Measurements from ENCODE around the gene BUD31.

BUD31 gene

GRCh38 chr7:99390941-99391602 lies 17.7 kb upstream of the BUD31 start:
- peaks cover 49% of the 10 kb centered on the region for H3K36me3 Mint-ChIP-seq
- ATAC-seq, result no peak
- no peaks in the 10 kb centered on the region for H3K27me3 Mint-ChIP-seq
- H3K4me3 Mint-ChIP-seq, result no peak overlapping the region
- H3K27ac Mint-ChIP-seq, result no peak overlapping the region
- no peaks in the 10 kb centered on the region for H3K9me3 Mint-ChIP-seq
- peaks cover 32% of the 10 kb centered on the region for H3K4me1 Mint-ChIP-seq

- Mint-ChIP-seq H3K4me3 (peak overlapping the region; percentile 77), H3K36me3 (peaks cover 44% of the 10 kb centered on the region), H3K9me3 (no peaks in the 10 kb centered on the region), H3K4me1 (peaks cover 28% of the 10 kb centered on the region), H3K27ac (peak overlapping the region; percentile 83), H3K27me3 (no peaks in the 10 kb centered on the region)
- ATAC-seq, result no peak
Measured at GRCh38 chr7:99392046-99392445, 16.7 kb upstream of the BUD31 start.

GRCh38 chr7:99392659-99393354 lies 16.0 kb upstream of the BUD31 start:
- peak overlapping the region; percentile 77 for H3K4me3 Mint-ChIP-seq
- H3K36me3 Mint-ChIP-seq, result peaks cover 46% of the 10 kb centered on the region
- peak overlapping the region; percentile 83 for H3K27ac Mint-ChIP-seq
- H3K4me1 Mint-ChIP-seq, result peaks cover 30% of the 10 kb centered on the region
- no peaks in the 10 kb centered on the region for H3K27me3 Mint-ChIP-seq
- no peaks in the 10 kb centered on the region for H3K9me3 Mint-ChIP-seq
- peak; percentile 91 for ATAC-seq

- Mint-ChIP-seq H3K4me3 (peak overlapping the region; percentile 77), H3K27ac (peak overlapping the region; percentile 83), H3K36me3 (peaks cover 46% of the 10 kb centered on the region), H3K27me3 (no peaks in the 10 kb centered on the region), H3K9me3 (no peaks in the 10 kb centered on the region), H3K4me1 (peaks cover 38% of the 10 kb centered on the region)
- peak; percentile 16 for ATAC-seq
Measured at GRCh38 chr7:99393355-99394187, 15.2 kb upstream of the BUD31 start.

GRCh38 chr7:99394188-99394502 lies 14.6 kb upstream of the BUD31 start:
- no peak overlapping the region for H3K4me3 Mint-ChIP-seq
- peaks cover 49% of the 10 kb centered on the region for H3K36me3 Mint-ChIP-seq
- H3K9me3 Mint-ChIP-seq, result no peaks in the 10 kb centered on the region
- peaks cover 43% of the 10 kb centered on the region for H3K4me1 Mint-ChIP-seq
- peak overlapping the region; percentile 83 for H3K27ac Mint-ChIP-seq
- ATAC-seq, result no peak
- H3K27me3 Mint-ChIP-seq, result no peaks in the 10 kb centered on the region

- Mint-ChIP-seq H3K4me1 (peaks cover 50% of the 10 kb centered on the region), H3K9me3 (no peaks in the 10 kb centered on the region), H3K27ac (peak overlapping the region; percentile 37), H3K27me3 (no peaks in the 10 kb centered on the region), H3K36me3 (peaks cover 55% of the 10 kb centered on the region), H3K4me3 (no peak overlapping the region)
- no peak for ATAC-seq
Measured at GRCh38 chr7:99395616-99396327, 13.0 kb upstream of the BUD31 start.

GRCh38 chr7:99396418-99397296 lies 12.1 kb upstream of the BUD31 start:
- Mint-ChIP-seq H3K4me3 (no peak overlapping the region), H3K36me3 (peaks cover 61% of the 10 kb centered on the region), H3K4me1 (peaks cover 54% of the 10 kb centered on the region), H3K9me3 (no peaks in the 10 kb centered on the region), H3K27me3 (no peaks in the 10 kb centered on the region), H3K27ac (peak overlapping the region; percentile 51)
- no peak for ATAC-seq

- peaks cover 47% of the 10 kb centered on the region for H3K4me1 Mint-ChIP-seq
- no peaks in the 10 kb centered on the region for H3K9me3 Mint-ChIP-seq
- H3K4me3 Mint-ChIP-seq, result peak overlapping the region; percentile 4
- H3K27me3 Mint-ChIP-seq, result no peaks in the 10 kb centered on the region
- no peak for ATAC-seq
- peak overlapping the region; percentile 51 for H3K27ac Mint-ChIP-seq
- H3K36me3 Mint-ChIP-seq, result peaks cover 55% of the 10 kb centered on the region
Measured at GRCh38 chr7:99397297-99397983, 11.3 kb upstream of the BUD31 start.

GRCh38 chr7:99398891-99399445 lies 9.8 kb upstream of the BUD31 start:
- Mint-ChIP-seq H3K9me3 (no peaks in the 10 kb centered on the region), H3K4me3 (no peak overlapping the region), H3K36me3 (peaks cover 59% of the 10 kb centered on the region), H3K27me3 (no peaks in the 10 kb centered on the region), H3K27ac (peak overlapping the region; percentile 51), H3K4me1 (peaks cover 44% of the 10 kb centered on the region)
- ATAC-seq, result no peak

GRCh38 chr7:99399597-99399996 lies 9.2 kb upstream of the BUD31 start:
- ATAC-seq, result no peak
- no peak overlapping the region for H3K4me3 Mint-ChIP-seq
- H3K27me3 Mint-ChIP-seq, result no peaks in the 10 kb centered on the region
- peaks cover 60% of the 10 kb centered on the region for H3K36me3 Mint-ChIP-seq
- peak overlapping the region; percentile 51 for H3K27ac Mint-ChIP-seq
- H3K9me3 Mint-ChIP-seq, result no peaks in the 10 kb centered on the region
- H3K4me1 Mint-ChIP-seq, result peaks cover 46% of the 10 kb centered on the region

GRCh38 chr7:99402854-99403253 lies 5.9 kb upstream of the BUD31 start:
- H3K4me3 Mint-ChIP-seq, result no peak overlapping the region
- H3K36me3 Mint-ChIP-seq, result peaks cover 49% of the 10 kb centered on the region

GRCh38 chr7:99403764-99404163 lies 5.0 kb upstream of the BUD31 start:
- H3K4me3 Mint-ChIP-seq, result no peak overlapping the region
- H3K27me3 Mint-ChIP-seq, result no peaks in the 10 kb centered on the region
- H3K4me1 Mint-ChIP-seq, result peaks cover 53% of the 10 kb centered on the region
- peak overlapping the region; percentile 25 for H3K27ac Mint-ChIP-seq
- no peak for ATAC-seq
- H3K36me3 Mint-ChIP-seq, result peaks cover 40% of the 10 kb centered on the region
- H3K9me3 Mint-ChIP-seq, result no peaks in the 10 kb centered on the region

More at GRCh38 chr7:99402854-99403253, 5.9 kb upstream of the BUD31 start:
- H3K27me3 Mint-ChIP-seq, result no peaks in the 10 kb centered on the region
- H3K9me3 Mint-ChIP-seq, result no peaks in the 10 kb centered on the region
- H3K27ac Mint-ChIP-seq, result peak overlapping the region; percentile 25
- H3K4me1 Mint-ChIP-seq, result peaks cover 62% of the 10 kb centered on the region
- ATAC-seq, result no peak

GRCh38 chr7:99404235-99404976 lies 4.4 kb upstream of the BUD31 start:
- H3K4me3 Mint-ChIP-seq, result no peak overlapping the region
- no peak for ATAC-seq
- H3K4me1 Mint-ChIP-seq, result peaks cover 48% of the 10 kb centered on the region
- H3K9me3 Mint-ChIP-seq, result no peaks in the 10 kb centered on the region
- H3K27ac Mint-ChIP-seq, result peak overlapping the region; percentile 25
- peaks cover 37% of the 10 kb centered on the region for H3K36me3 Mint-ChIP-seq
- H3K27me3 Mint-ChIP-seq, result no peaks in the 10 kb centered on the region
